ENCODE data around the gene NPFF.
A peak's percentile ranks its signal among the peaks of the same experiment; 100 is the strongest.
"Not testable (repeated sequence)": the region's sequence is repeated elsewhere in the genome, so short reads cannot be mapped to it uniquely, and the experiment has no call there.

NPFF gene

DNA sequence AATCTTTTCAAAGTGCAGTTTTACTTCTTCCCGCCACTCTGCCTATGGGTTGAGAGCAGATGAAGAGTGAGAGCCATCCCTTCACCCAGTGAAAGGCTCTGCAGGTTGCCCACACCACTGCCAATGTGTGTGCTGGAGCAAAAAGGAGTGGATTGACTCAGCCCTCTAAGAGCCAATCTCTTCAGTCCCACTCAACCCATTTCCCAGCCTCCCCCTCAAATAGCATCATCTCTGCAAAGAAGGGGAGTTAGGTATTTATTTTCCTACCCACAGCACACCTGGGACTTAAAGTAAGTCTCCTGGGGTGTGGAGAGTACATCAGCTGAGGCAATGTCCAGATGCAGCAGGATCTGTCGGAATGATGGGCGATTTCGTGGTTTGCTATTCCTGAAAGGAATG is 23.3 kb downstream of the NPFF start:
- no peak overlapping the region for H3K4me3 ChIP-seq (ENCODE audit: insufficient read depth, low read depth, low read length)
- 97 to 99% methylated on average over 4 of the region's 4 CpGs for WGBS, 2 experiments
- no peaks in the 10 kb centered on the region for H3K27me3 ChIP-seq (ENCODE audit: control insufficient read depth, insufficient read depth, low read length, poor library complexity, severe bottlenecking)

DNA sequence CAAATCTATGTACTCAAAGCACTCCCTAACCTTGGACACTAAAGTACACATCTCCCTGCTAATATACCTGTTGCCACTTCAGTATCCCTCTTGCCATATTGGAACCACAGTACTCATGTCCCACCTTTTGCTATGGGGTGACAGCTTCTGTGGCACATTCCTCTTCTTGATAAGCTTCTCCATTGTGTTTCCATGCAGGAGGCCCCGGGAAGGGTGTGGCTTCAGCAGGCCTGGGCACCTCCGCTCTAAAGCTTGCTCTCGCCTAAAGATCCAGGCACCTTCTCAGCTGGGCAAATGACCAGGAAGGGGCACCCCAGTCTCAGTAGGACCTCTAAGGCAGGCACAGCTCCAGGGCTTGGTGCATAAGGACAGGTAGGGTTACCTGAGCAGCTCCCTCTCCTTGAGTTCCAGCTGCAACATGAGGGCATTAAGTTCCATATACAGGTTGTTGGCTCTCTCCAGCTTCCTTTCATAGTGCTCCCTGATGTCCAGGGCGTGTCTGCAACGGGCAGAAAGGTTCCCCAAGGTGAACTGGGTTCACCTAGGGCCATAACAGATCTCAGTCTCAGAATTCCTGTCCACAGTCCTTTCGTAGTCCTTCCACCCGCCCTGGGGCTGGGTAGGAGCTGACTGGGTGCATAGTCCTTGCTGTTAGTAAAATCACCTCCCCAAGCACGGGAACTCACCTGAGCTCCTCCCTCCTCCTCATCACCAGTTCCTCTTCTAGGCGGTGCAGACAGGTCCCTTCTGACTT is 23.9 kb downstream of the NPFF start:
- H3K27me3 ChIP-seq (ENCODE audit: control insufficient read depth, insufficient read depth, low read length, poor library complexity, severe bottlenecking): no peaks in the 10 kb centered on the region
- peaks cover 13% of the 10 kb centered on the region for H3K36me3 ChIP-seq (ENCODE audit: control insufficient read depth, insufficient read depth, low read length)
- no peak overlapping the region for H3K4me3 ChIP-seq (ENCODE audit: insufficient read depth, low read depth, low read length)
- H3K9me3 ChIP-seq (ENCODE audit: control insufficient read depth, low read length): no peaks in the 10 kb centered on the region
- H3K27ac ChIP-seq (ENCODE audit: insufficient read depth, low read depth, low read length, poor library complexity, severe bottlenecking): no peak overlapping the region
- WGBS, 2 experiments: 90 to 94% methylated on average over 9 of the region's 9 CpGs
- peaks cover 7% of the 10 kb centered on the region for H3K4me1 ChIP-seq (ENCODE audit: control insufficient read depth, insufficient read depth, low read length)

More for the DNA sequence above, 23.3 kb downstream of the NPFF start:
- no peaks in the 10 kb centered on the region for H3K9me3 ChIP-seq (ENCODE audit: control insufficient read depth, low read length)
- peaks cover 13% of the 10 kb centered on the region for H3K36me3 ChIP-seq (ENCODE audit: control insufficient read depth, insufficient read depth, low read length)
- peaks cover 7% of the 10 kb centered on the region for H3K4me1 ChIP-seq (ENCODE audit: control insufficient read depth, insufficient read depth, low read length)
- H3K27ac ChIP-seq (ENCODE audit: insufficient read depth, low read depth, low read length, poor library complexity, severe bottlenecking): no peak overlapping the region

DNA sequence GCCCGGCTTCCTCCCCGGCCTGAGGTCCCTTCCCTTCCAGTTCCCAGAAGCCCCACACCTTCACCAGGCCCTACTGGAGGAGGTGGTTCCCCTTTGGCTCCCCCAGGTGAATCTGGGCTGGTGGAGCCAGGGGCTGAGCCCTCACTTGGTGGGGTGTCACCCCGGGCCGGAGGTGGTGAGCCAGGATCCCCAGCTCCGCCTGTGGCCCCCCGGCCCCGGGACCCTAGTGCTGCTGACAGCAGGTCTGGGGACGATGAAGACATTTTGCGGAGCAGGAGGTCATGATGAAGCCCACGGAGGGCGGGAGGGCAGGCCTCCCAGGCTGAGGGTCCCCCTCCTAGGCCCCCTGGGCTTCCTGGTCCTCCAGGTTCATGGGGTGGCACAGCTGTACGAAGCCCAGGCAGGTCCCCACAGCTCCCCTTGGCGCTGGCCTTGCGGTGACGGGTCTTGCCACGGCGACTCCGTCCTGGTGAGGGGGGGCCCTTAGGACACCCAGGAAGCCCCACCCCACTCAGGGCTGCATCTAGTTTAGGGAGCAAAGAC is 24.6 kb downstream of the NPFF start:
- WGBS, 2 experiments: 93 to 94% methylated on average over 18 of the region's 18 CpGs
- no peak overlapping the region for H3K4me3 ChIP-seq (ENCODE audit: insufficient read depth, low read depth, low read length)
- H3K36me3 ChIP-seq (ENCODE audit: control insufficient read depth, insufficient read depth, low read length): peaks cover 18% of the 10 kb centered on the region
- peaks cover 7% of the 10 kb centered on the region for H3K4me1 ChIP-seq (ENCODE audit: control insufficient read depth, insufficient read depth, low read length)
- no peaks in the 10 kb centered on the region for H3K27me3 ChIP-seq (ENCODE audit: control insufficient read depth, insufficient read depth, low read length, poor library complexity, severe bottlenecking)
- H3K9me3 ChIP-seq (ENCODE audit: control insufficient read depth, low read length): no peaks in the 10 kb centered on the region
- no peak overlapping the region for H3K27ac ChIP-seq (ENCODE audit: insufficient read depth, low read depth, low read length, poor library complexity, severe bottlenecking)

DNA sequence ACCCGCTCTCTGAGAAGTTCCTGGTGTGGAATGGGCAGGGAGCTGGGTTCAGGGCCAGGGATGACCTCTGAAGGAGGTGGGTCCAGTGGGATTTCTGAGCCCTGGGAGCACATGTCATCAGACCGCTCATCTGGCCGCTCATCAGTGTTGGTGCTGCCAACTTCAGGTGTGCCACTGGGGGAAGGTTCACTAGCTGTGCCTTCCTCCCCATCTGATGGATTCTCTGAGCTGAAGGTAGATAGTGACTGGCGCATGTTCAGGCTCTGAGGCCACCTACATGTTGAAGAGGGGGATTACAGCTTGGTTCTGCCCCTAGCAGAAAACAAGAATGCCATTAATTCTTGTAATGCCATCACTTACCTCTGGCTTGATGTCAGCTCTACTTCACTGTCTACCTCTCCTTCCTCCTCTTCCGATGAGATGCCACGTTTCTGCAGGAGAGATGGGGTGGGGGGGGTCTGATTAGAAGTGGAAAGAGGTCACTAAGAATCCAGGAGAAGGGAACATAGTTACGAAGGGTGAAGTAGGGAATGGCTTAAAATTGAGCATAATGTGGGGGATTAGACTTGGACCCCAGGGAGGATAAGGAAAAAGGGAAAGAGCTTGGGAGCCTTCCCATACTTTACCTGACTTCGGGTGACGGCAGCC is 25.2 kb downstream of the NPFF start:
- peaks cover 24% of the 10 kb centered on the region for H3K36me3 ChIP-seq (ENCODE audit: control insufficient read depth, insufficient read depth, low read length)
- H3K9me3 ChIP-seq (ENCODE audit: control insufficient read depth, low read length): no peaks in the 10 kb centered on the region
- no peaks in the 10 kb centered on the region for H3K27me3 ChIP-seq (ENCODE audit: control insufficient read depth, insufficient read depth, low read length, poor library complexity, severe bottlenecking)
- 90 to 93% methylated on average over 8 of the region's 9 CpGs for WGBS, 2 experiments
- no peak overlapping the region for H3K4me3 ChIP-seq (ENCODE audit: insufficient read depth, low read depth, low read length)
- peak overlapping the region; percentile 9 for H3K27ac ChIP-seq (ENCODE audit: insufficient read depth, low read depth, low read length, poor library complexity, severe bottlenecking)
- peaks cover 7% of the 10 kb centered on the region for H3K4me1 ChIP-seq (ENCODE audit: control insufficient read depth, insufficient read depth, low read length)

DNA sequence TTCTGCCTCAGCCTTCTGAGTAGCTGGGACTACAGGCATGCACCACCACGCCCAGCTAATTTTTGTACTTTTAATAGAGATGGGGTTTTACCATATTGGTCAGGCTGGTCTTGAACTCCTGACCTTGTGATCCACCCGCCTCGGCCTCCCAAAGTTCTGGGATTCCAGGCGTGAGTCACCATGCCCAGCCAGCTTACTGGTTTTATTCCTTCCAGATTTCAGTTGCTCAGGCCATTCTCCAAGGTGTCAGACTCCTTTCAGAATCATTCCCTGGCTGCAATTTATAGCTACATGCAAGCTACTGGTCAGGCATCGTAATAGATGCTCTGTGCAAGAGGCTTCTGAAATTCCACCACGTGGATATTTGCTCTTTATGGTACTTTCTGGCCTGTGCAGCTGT is 25.8 kb downstream of the NPFF start:
- WGBS, 2 experiments: 92 to 96% methylated on average over 6 of the region's 6 CpGs
- Histone ChIP-seq H3K36me3 (ENCODE audit: control insufficient read depth, insufficient read depth, low read length) (peaks cover 29% of the 10 kb centered on the region), H3K27ac (ENCODE audit: insufficient read depth, low read depth, low read length, poor library complexity, severe bottlenecking) (peak overlapping the region; percentile 9)
- H3K4me3 ChIP-seq (ENCODE audit: insufficient read depth, low read depth, low read length); H3K27me3 ChIP-seq (ENCODE audit: control insufficient read depth, insufficient read depth, low read length, poor library complexity, severe bottlenecking); H3K9me3 ChIP-seq (ENCODE audit: control insufficient read depth, low read length); H3K4me1 ChIP-seq (ENCODE audit: control insufficient read depth, insufficient read depth, low read length): not testable (repeated sequence)

DNA sequence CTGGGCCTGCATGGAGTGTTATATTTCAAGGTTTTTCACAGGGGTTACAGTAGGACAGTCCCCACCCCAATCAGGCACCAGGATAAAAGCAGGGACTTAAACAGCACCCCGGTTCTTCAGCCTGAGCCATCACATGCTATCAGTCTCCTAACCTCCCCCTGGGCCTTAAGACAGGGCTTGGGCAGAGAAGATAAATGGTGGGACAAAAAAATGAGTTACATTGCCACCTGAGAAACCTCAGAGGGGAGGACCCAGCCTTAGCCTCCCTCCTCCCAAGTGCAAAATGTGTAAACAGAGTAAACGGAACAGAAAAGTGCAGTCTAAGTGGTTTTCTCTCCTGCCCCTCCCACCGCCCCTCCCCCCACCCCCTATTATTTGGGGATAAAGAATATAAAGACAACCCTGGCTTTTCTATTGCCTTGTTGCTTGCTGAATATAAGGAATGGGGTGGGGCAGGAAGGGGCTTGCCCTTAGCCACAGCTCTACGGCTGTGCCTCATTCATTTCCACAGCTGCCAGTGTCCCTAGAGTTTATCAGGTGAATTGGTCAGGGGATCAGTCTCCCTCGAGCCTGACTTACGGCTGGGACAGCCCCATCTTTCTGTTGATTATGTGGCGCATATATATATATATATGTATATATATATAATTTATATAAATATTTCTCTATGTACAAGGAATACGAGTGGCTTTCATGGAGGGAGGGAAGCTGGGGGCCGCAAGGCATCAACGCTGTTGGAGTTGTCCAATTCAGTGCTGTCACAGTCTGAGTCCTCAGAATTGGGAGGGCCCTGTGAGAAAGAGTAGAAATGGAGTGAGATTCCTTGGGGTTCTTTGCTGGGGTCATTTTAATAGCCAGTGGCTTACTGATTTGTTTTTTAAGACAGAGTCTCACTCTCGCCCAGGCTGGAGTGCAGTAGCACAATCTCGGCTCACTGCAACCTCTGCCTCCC is 26.5 kb downstream of the NPFF start:
- Histone ChIP-seq H3K36me3 (ENCODE audit: control insufficient read depth, insufficient read depth, low read length) (peaks cover 36% of the 10 kb centered on the region), H3K9me3 (ENCODE audit: control insufficient read depth, low read length) (no peaks in the 10 kb centered on the region), H3K4me1 (ENCODE audit: control insufficient read depth, insufficient read depth, low read length) (peaks cover 7% of the 10 kb centered on the region), H3K27me3 (ENCODE audit: control insufficient read depth, insufficient read depth, low read length, poor library complexity, severe bottlenecking) (no peaks in the 10 kb centered on the region), H3K4me3 (ENCODE audit: insufficient read depth, low read depth, low read length) (no peak overlapping the region), H3K27ac (ENCODE audit: insufficient read depth, low read depth, low read length, poor library complexity, severe bottlenecking) (no peak overlapping the region)
- 92 to 93% methylated on average over 6 to 8 of the region's 12 CpGs for whole genome bisulfite sequencing, 2 experiments

DNA sequence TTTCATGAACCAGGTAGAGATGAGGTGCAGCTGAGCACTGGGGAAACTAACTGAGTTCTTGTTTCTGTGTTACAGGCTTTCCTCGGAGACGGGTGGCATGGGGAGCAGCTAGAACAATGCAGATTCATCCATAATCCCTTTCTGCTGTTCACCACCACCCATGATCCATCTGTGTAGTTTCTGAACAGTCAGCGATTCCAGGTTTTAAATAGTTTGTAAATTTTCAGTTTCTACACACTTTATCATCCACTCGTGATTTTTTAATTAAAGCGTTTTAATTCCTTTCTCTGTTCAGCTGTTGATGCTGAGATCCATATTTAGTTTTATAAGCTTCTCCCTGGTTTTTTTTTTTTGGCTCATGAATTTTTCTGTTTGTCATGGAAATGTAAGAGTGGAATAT is 28.0 kb downstream of the NPFF start:
- Histone ChIP-seq H3K9me3 (ENCODE audit: control insufficient read depth, low read length) (no peaks in the 10 kb centered on the region), H3K36me3 (ENCODE audit: control insufficient read depth, insufficient read depth, low read length) (peaks cover 50% of the 10 kb centered on the region), H3K4me3 (ENCODE audit: insufficient read depth, low read depth, low read length) (no peak overlapping the region), H3K27me3 (ENCODE audit: control insufficient read depth, insufficient read depth, low read length, poor library complexity, severe bottlenecking) (no peaks in the 10 kb centered on the region), H3K4me1 (ENCODE audit: control insufficient read depth, insufficient read depth, low read length) (peaks cover 17% of the 10 kb centered on the region), H3K27ac (ENCODE audit: insufficient read depth, low read depth, low read length, poor library complexity, severe bottlenecking) (no peak overlapping the region)
- 92 to 94% methylated on average over 5 of the region's 5 CpGs for whole genome bisulfite sequencing, 2 experiments

DNA sequence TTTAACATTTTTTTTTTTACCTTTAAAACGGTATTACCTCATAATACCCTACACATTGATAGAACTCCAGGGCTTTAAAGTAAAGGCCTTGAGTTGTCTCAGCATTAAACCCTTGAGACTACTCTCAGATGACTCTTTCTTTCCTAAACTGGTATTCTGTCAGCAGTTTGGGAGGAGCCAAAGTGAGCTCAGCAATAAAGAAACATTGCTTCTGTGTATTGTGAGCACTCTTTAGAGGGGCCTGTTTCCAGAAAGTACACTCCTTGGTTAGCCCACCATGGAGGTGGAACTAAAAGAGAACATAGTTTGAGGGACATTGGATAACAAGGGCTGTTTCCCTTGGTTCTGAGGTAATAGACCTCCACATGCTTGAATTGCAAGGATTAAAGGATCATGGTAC is 28.4 kb downstream of the NPFF start:
- Histone ChIP-seq H3K27ac (ENCODE audit: insufficient read depth, low read depth, low read length, poor library complexity, severe bottlenecking) (peak overlapping the region; percentile 11), H3K4me3 (ENCODE audit: insufficient read depth, low read depth, low read length) (no peak overlapping the region), H3K9me3 (ENCODE audit: control insufficient read depth, low read length) (no peaks in the 10 kb centered on the region), H3K4me1 (ENCODE audit: control insufficient read depth, insufficient read depth, low read length) (peaks cover 18% of the 10 kb centered on the region), H3K27me3 (ENCODE audit: control insufficient read depth, insufficient read depth, low read length, poor library complexity, severe bottlenecking) (no peaks in the 10 kb centered on the region), H3K36me3 (ENCODE audit: control insufficient read depth, insufficient read depth, low read length) (peaks cover 55% of the 10 kb centered on the region)
- WGBS, 2 experiments: 90 to 100% methylated on average over 1 of the region's 1 CpG

DNA sequence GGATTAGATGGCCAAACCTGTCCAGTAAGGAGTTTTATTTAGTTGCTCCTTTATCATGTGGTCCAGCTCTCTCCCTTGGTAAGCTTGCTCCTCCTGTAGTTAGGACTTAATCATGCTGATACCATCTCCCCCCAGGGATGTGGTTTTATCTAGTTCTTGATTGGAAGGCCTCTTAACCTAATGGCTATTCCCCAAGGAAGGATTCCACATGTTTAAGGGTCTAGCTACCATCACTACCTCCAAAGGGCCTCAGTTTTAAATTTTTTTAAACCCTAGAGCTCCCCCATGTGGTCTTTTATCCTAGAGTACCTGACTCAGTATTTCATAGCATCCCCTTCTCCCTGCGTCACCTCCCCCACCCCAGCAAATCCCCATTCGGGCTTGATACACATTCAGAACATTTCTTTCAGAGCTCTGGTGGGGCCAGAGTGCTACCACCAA is 30.5 kb downstream of the NPFF start:
- H3K4me3 ChIP-seq (ENCODE audit: insufficient read depth, low read depth, low read length): no peak overlapping the region
- peaks cover 66% of the 10 kb centered on the region for H3K36me3 ChIP-seq (ENCODE audit: control insufficient read depth, insufficient read depth, low read length)
- H3K4me1 ChIP-seq (ENCODE audit: control insufficient read depth, insufficient read depth, low read length): peaks cover 18% of the 10 kb centered on the region
- H3K27me3 ChIP-seq (ENCODE audit: control insufficient read depth, insufficient read depth, low read length, poor library complexity, severe bottlenecking): no peaks in the 10 kb centered on the region
- no peak overlapping the region for H3K27ac ChIP-seq (ENCODE audit: insufficient read depth, low read depth, low read length, poor library complexity, severe bottlenecking)
- no peaks in the 10 kb centered on the region for H3K9me3 ChIP-seq (ENCODE audit: control insufficient read depth, low read length)
- 83 to 87% methylated on average over 2 of the region's 2 CpGs for WGBS, 2 experiments
